HL-60 (cell line): Measurements from ENCODE around the gene TMEM201.

ENCODE experiments used
- CTCF ChIP-seq: IDR thresholded peaks from one replicate; pipeline ENCODE4 v1.5.1; 2011; ENCODE audit warnings: low read length, control low read depth, inconsistent platforms; ENCODE audit not compliant: insufficient read depth
- REST ChIP-seq: IDR thresholded peaks from 2 replicates; pipeline ENCODE4 v1.6.1; 2012; ENCODE audit warnings: low read depth; ENCODE audit not compliant: insufficient replicate concordance

GRCh38 chr1:9653491-9654050 is 64.9 kb downstream of the TMEM201 start:
- TF ChIP-seq CTCF (no peak), REST (no peak)
